Hematopoietic multipotent progenitor cell treated with erythropoietin and hydrocortisone succinate and interleukin-3 and kit ligand, for 17 days (in vitro differentiated cells): Measurements from ENCODE around the gene CDCA3.
"Not testable (repeated sequence)": the region's sequence is repeated elsewhere in the genome, so short reads cannot be mapped to it uniquely, and the experiment has no call there.

ENCODE experiments used
- DNase-seq: peaks from one replicate; pipeline ENCODE4 v3.0.0-alpha.2; 2015; ENCODE audit warnings: low spot score

Gene CDCA3

GRCh38 chr12:6851153-6851920 is at the start of gene CDCA3:
TSS of gene CDCA3 (minus strand) at chr12:6851286. CDS start at chr12:6850952, 334 bp downstream.
- DNase-seq, result peak; percentile 98

DNA sequence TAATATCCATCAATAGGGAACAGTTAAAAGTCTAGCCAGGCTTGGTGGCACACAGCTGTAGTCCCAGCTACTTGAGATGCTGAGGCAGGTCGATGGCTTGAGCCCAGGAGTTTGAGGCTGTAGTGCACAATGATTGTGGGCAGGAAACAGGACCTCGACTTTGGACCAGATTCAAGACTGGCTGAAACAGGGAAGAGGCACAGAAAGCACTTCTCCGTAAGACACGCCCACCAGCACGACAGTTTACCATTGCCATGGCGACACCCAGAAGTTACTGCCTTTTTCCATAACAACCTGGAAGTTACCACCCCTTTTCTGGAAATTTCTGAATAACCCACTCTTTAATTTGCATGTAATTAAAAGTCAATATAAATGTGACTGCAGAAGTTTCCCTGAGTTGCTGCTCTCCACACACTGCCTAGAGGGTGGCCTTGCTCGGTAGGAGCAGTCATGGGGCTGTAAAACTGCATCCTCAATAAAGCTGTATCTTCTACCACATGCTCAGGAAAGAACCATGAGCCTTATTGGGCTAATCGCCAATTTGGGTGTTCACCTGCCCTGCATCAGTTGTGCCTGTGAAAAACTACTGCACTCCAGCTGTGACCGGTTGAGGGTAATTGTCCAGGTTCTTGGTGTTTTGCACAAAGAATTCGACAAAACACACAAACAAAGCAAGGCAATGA is 48.9 kb upstream of the CDCA3 start:
- DNase-seq, result no peak

DNA sequence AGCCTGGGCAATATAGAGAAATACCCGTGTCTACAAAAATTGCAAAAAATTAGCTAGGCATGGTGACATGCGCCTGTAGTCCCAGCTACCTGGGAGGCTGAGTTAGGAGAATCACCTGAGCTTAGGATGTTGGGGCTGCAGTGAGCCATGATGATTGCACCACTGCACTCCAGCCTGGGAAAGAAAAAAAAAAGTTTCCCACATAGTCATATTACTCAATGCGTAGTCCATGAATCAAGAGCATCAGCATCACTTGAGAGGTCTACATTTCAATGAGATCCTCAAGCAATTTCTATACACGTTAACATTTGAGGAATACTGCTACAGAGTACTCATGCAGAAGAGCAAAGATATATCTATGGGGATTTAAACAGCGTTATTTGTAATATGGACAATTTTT is 48.3 kb upstream of the CDCA3 start:
- no peak for DNase-seq

DNA sequence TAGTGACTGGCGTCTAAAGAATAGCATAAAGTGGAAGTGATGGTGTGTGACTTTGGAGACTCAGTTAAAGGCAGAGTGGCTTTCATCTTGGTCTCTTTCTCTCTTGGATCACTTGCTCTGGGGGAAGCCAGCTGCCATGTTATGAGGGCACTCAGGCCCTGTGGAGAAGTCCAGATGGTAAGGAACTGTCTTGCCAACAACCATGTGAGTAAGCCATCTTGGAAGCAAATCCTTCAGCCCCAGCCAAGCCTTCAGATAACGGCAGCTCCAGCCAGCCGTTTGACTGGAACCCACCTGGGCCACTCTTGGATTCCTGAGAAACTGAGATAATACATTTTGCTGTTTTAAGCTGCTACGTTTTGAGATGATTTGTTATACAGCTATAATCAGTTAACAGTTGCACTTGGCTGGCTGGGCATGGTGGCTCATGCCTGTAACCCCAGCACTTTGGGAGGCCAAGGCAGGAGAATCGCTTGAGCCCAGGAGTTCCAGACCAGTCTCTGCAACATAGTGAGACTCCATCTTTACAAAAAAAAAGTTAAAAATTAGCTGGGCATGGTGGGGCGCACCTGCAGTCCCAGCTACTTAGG is 45.9 kb upstream of the CDCA3 start:
- DNase-seq, result no peak

DNA sequence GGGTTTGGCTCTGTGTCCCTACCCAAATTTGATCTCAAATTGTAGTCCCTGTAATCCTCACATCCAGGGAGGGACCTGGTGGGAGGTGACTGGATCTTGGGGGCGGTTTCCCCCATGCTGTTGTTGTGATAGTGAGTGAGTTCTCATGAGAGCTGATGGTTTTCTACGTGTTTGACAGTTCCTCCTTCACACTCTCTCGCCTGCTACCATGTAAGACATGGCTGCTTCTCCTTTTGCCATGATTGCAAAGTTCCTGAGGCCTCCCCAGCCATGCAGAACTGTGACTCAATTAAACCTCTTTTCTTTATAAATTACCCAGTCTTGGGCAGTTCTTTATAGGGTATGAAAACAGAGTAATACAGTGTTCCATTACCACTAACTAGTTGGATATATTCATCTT is 43.2 kb upstream of the CDCA3 start:
- DNase-seq, result no peak

DNA sequence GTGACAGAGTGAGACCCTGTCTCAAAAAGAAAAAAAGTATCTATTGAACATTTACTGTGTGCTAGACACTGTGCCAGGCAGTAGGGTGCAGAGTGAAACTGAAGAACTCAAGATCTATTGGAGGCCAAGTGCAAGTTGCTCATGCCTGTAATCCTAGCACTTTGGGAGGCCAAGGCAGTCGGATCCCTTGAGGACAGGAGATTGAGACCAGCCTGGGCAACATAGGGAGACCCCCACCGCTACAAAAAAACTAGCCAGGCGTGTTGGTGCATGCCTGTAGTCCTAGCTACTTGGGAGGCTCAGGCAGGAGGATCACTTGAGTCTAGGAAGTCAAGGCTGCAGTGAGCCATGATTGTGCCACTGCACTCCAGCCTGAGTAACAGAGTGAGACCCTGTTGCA is 41.6 kb upstream of the CDCA3 start:
- DNase-seq, result not testable (repeated sequence)

DNA sequence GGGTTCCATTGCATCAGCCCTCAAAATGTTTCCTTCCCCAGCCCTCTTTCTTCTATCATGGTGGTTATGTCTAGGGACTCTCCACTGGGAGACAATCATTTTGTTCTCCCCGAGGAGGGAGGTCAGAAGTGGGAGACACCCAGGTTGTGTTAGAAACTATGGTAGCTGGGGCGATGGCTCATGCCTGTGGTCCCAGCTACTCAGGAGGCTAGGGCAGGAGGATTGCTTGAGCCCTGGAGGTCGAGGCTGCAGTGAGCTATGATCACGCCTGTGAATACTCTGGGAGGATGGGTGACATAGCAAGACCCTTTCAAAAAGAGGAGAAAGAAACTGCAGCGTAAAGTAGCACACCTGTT is 40.5 kb upstream of the CDCA3 start:
- DNase-seq, result no peak

DNA sequence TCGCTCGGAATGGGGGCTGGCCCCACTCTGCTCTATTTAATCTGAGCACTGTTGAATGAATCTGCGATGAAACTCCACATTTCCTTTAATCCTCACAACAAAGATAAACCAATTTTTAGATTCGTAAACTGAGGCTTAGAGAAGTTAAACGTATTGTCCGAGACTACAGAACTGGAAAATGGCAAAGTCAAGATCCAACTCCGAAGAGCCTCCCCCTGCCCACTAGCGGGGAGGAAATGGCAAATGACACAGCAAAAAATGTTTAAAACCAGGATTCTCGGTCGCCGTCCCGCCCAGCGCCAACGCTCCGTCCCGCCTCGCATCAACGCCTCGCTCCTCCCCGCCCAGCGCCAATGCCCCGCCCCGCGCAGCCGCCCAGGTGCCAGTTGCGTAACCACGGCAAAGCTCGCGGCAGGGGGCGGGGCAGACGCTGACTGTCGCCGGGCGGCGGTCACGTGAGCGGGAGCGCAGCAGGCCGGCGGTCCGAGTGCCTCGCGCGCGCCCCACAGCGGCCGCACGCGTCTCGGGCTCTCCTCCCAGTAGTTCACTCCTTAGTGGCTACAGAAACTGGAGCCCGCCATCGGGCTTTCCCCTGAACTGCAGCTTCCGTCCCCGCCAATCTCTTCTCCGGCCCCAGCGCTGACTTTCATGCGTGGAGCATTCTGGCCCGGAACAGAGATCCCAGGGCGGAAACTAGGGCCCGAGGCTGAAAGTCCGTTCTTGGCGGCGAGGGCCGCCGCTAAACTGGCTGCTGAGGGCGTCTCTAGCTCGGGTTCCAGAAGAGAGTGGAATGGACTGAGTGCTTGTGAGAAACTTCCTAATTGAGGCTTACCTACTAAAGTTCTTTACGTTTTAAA is 39.9 kb upstream of the CDCA3 start:
- peak; percentile 98 for DNase-seq

GRCh38 chr12:6889775-6890573 is 38.9 kb upstream of the CDCA3 start:
- DNase-seq, result not testable (repeated sequence)

DNA sequence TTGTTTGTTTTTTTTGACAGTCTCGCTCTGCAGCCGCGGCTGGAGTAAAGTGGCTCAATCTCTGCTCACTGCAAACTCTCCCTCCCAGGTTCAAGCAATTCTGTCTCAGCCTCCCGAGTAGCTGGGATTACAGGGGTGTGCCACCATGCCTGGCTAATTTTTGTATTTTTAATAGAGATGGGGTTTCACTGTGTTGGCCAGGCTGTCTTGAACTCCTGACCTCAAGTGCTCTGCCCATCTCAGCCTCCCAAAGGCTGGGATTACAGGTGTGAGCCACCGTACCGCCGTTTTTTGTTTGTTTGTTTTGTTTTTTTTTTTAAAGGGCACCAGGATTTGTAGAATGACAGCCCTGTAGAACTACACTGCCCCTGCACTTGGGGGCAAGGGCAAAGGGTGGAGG is 37.7 kb upstream of the CDCA3 start:
- not testable (repeated sequence) for DNase-seq

GRCh38 chr12:6888360-6888759 is 37.3 kb upstream of the CDCA3 start:
- peak; percentile 5 for DNase-seq

GRCh38 chr12:6887460-6887859 is 36.4 kb upstream of the CDCA3 start:
- DNase-seq, result peak; percentile 5

GRCh38 chr12:6886206-6886999 is 35.3 kb upstream of the CDCA3 start:
- not testable (repeated sequence) for DNase-seq

DNA sequence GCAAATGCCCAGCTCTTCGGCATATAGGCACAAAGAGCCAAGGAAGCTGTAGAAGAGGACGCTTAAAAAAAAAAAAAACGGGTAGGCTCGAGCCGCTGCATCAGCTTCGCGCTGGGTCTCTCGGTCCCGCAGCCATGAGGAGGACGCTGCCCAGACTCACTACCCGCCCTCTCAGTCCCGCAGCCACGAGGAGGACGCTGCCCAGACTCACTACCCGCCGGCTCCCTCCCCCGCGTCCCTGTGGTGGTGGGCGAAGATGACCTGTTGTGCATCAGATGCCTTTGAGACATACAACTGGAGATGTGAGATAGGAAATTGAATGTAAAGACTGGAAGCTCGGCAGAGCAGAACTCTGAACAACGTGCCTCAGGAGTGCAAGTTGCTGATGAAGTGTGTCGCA is 33.5 kb upstream of the CDCA3 start:
- DNase-seq, result no peak

- no peak for DNase-seq
Observed at GRCh38 chr12:6883683-6884082, 32.6 kb upstream of the CDCA3 start.

GRCh38 chr12:6883252-6883651 is 32.2 kb upstream of the CDCA3 start:
- no peak for DNase-seq

DNA sequence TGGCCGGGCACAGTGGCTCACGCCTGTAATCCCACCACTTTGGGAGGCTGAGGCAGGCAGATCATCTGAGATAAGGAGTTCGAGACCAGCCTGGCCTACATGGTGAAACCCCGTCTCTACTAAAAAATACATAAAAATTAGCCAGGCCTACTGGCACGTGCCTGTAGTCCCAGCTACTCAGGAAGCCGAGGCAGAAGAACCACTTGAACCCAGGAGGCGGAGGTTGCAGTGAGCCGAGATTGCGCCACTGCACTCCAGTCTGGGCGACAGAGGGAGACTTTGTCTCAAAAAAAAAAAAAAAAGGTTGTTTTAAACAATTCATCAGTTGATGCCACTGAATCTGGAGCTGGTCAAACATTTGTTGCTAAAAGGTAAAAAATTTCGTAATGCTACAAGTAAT is 28.7 kb upstream of the CDCA3 start:
- DNase-seq, result not testable (repeated sequence)

DNA sequence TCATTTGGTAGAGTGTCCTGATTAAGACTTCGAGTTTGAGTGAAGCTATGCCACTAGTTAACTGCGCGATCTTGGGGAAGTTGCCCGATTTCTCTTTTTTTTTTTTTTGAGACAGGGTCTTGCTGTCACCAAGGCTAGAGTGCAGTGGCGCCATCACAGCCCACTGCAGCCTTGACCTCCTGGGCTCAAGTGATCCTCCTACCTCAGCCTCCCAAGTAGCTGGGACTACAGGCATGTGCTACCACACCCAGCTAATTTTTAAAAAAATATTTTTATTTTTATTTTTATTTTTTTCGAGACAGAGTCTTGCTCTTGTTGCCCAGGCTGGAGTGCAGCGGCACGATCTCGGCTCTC is 22.9 kb upstream of the CDCA3 start:
- not testable (repeated sequence) for DNase-seq

DNA sequence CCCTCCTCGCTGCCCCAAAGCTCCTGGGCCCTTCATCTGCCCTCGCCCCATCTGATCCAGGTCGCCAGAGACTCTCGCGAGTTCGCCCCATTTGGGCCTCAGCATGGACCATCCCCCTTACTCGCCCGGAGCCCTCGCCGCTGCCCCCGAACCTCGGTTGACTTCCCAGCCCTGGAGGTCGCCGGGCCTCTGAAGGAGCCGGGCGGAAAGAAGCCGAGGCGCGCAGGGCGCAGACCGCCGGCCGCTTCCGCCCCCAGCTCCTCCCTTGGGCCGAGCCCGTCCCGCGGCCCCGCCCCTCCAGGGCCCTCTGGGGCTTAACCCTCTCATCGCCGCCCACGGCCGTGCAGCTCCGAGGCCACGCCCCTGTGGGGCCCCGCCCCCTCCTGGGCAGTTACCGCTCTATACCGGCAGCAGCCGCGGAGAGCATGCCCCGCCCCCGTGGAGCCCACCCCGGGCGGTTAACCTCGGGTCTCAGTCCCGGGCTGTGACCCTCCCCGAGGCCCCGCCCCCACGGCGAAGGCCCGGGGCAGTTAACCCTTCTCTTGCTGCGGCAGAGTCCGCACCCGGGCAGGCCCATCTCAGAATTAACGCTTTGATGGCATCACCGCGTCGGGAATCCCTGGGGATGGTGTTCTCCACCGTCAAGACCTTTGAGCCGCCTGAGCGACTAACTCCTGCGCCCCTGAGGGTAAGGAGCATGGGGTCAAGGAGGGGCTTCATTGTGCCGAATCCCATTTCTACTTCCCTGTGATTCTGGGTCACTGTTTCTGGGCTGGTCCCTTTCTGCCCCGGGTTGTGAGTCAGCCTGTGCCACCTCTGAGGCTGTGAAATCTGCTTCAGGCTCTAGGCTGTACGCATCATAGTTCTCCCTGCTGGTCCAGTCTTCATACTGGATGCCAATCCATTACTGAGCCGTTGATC is 22.3 kb upstream of the CDCA3 start, which contains the start of gene SPSB2:
TSS of gene SPSB2 (minus strand) at position 210 of the 921 bp plus-strand sequence. CDS start 402 bp downstream, outside the sequence.
- DNase-seq, result peak; percentile 96
